Measurements from ENCODE around the gene ZNF436. TPM values are rescaled to one million over a fixed set of nuclear protein-coding genes. Genes with fewer than 3 reads are reported as not detected.
A peak's percentile ranks its signal among the peaks of the same experiment; 100 is the strongest.

Gene ZNF436
- total and polyA plus RNA-seq, 2 of the 13 experiments (the other 11 are each of a cell fraction or from before 2014, with no cell fraction given) = 4.3 to 9.9 TPM

DNA sequence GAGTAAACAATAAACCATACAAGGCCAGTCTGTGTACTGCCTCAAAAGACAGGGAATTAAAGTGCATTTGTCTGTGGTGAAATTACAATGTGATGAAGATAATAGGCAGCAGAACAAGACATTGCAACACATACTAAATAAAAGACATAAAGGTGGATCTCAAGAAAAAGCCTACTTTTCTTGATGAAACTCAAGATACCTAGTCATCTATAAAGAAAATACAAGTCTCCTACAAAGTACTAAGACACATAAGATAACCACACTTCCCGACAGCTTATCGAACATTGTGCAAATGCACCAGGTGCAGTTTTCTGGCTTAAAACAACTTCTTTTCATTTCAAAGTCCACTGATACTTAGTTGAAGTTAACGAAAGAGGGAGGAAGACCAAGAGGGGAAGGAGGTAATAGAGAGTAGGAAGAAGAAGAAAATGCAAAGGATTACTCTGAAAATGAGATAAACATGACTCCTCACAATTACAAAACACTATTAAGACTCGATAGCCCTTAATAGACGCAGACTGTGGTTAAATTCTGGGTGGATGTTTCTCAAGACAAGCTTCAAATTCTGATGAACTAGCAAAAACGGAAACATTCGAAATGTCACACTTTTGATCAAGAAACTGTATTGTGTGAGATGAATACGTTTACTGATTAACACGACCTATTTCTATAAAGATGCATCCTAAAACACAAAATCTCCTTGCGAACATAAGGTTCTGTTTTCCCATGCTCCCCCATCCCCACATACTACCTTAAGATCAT lies 27.5 kb downstream of the ZNF436 start:
- TF ChIP-seq MAFF (IDR thresholded peaks at IDR 0.05; ENCODE audit: low read depth, low read length) (peak; percentile 37; the same call in 1 of the 2 replicates), RBFOX2 (IDR thresholded peaks at IDR 0.05; ENCODE audit: low read depth, low read length) (peak; percentile 50), ZNF644 (CRISPR knock-in tag; IDR thresholded peaks at IDR 0.05; ENCODE audit: low read depth) (no peak), HNRNPUL1 (IDR thresholded peaks at IDR 0.05; ENCODE audit: low read depth, low read length) (no peak), FOXA3 (CRISPR knock-in tag; IDR thresholded peaks at IDR 0.05) (peak; percentile 45; the same call in 1 of the 2 replicates), SAP130 (CRISPR knock-in tag; IDR thresholded peaks at IDR 0.05; ENCODE audit: low read depth) (peak; percentile 50; the same call in 1 of the 2 replicates), MAFK (conservative IDR thresholded peaks at IDR 0.05 in 1 of 2, IDR thresholded peaks at IDR 0.05 in 1 of 2; ENCODE audit: low read length in 2 of 2) (peak; percentile 61 to 71), RAD51 (IDR thresholded peaks at IDR 0.05; ENCODE audit: borderline replicate concordance) (no peak), SOX13 (IDR thresholded peaks at IDR 0.05) (no peak), SOX13 (CRISPR knock-in tag; conservative IDR thresholded peaks at IDR 0.05 in 1 of 2, IDR thresholded peaks at IDR 0.05 in 1 of 2) (0 out of 4 replicates have a peak, but pooled peaks of 1 of the 2 experiments have one; percentile 20), FOXP1 (IDR thresholded peaks at IDR 0.05) (no peak), FOXP1 (CRISPR knock-in tag; IDR thresholded peaks at IDR 0.05) (0 out of 2 replicates have a peak, but pooled peaks have one; percentile 8), ZNF3 (CRISPR knock-in tag; IDR thresholded peaks at IDR 0.05) (no peak), ZNF253 (CRISPR knock-in tag; IDR thresholded peaks at IDR 0.05; ENCODE audit: borderline replicate concordance) (no peak), NKX3-1 (CRISPR knock-in tag; IDR thresholded peaks at IDR 0.05) (no peak)
- TF ChIP-seq, protein P1, sequence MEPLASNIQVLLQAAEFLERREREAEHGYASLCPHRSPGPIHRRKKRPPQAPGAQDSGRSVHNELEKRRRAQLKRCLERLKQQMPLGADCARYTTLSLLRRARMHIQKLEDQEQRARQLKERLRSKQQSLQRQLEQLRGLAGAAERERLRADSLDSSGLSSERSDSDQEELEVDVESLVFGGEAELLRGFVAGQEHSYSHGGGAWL (CRISPR knock-in tag; IDR thresholded peaks at IDR 0.05) = no peak
- Histone ChIP-seq H4K20me1 (ENCODE audit: insufficient read depth, low read length) (peaks cover 65% of the 10 kb centered on the region), H3K9me3 (ENCODE audit: low read length) (no peaks in the 10 kb centered on the region), H3K9ac (ENCODE audit: insufficient read depth, low read depth, low read length) (peak overlapping the region; percentile 95), H3K4me1 (ENCODE audit: insufficient read depth, low read length) (peaks cover 53% of the 10 kb centered on the region), H2AFZ (ENCODE audit: low read length) (no peak overlapping the region), H3K27ac (ENCODE audit: extremely low read length, insufficient read depth, low read length) (peak overlapping the region; percentile 5), H3K4me2 (ENCODE audit: low read depth, low read length) (peak overlapping the region; percentile 86), H3K36me3 (replicated peaks in 1 of 2; ENCODE audit: control insufficient read depth in 1 of 2, insufficient read depth in 2 of 2, low read length in 2 of 2) (peaks cover under 1 to 7% of the 10 kb centered on the region in 2 experiments; a peak in 2 of 5 replicates), H3K79me2 (ENCODE audit: insufficient read depth, low read length) (peaks cover 68% of the 10 kb centered on the region), H3K27me3 (ENCODE audit: control insufficient read depth in 1 of 2, insufficient read depth in 2 of 2, low read length in 2 of 2) (no peaks in the 10 kb centered on the region; a peak in 2 of 5 replicates), H3K4me3 (replicated peaks in 1 of 3; ENCODE audit: insufficient read depth in 1 of 3, low read depth in 2 of 3, low read length in 3 of 3) (peak overlapping the region; percentile 81 to 83 (median 83))
- intact Hi-C loops (cut with micrococcal nuclease; ENCODE audit: unreplicated experiment) = no loop called here
- CTCF ChIA-PET (ENCODE audit: low intra/inter-chr PET ratio, low total read pairs) = no interaction called here
- FAIRE-seq (no peak), DNase-seq (ENCODE audit: low spot score) (peak; percentile 27), ATAC-seq (no peak)
- WGBS (ENCODE audit: low lambda C conversion rate) = under 1% methylated on average over 10 of the region's 10 CpGs
- in situ Hi-C loops (cut with HindIII; ENCODE audit: extremely low pct_ligation_motif_present, low pct_unique_long_range_greater_than_20kb) = loop anchor here (10.0 kb wide), 1 partner anchor 193 kb away; the partner anchor contains the start of gene E2F2
- no TSS peak for BruUV-seq (replicated peaks)
- POLR2A ChIA-PET = interaction anchor here (1.2 kb wide), 1 partner anchor 82 kb away, joined by 3 read pairs; the partner anchor contains the start of gene TCEA3

Data from HepG2 (cell line).